Measurements from ENCODE around the gene GALNT6. TPM values are rescaled to one million over a fixed set of nuclear protein-coding genes. Genes with fewer than 3 reads are reported as not detected.
A peak's percentile ranks its signal among the peaks of the same experiment; 100 is the strongest.

Gene GALNT6
- total RNA-seq, 1 donor from 2014 or later: 24.0 TPM

DNA sequence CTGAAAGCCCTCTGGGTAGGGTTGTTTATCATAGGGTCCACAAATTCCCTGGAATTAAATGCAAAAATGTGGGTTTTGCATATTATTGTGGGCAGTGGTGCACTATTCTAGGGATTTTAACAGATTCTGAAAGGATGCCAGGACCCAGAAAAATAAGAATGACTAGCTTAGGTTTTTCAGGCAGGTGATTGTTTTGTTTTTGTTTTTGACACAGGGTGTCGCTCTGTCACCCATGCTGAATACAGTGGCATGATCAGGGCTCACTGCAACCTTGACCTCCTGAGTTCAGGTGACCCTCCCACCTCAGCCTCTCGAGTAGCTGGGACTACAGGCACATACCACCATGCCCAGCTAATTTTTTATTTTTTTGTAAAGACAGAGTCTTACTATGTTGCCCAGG, 19.2 kb downstream of the GALNT6 start:
- Histone ChIP-seq H3K4me3 (no peak overlapping the region), H3K27me3 (ENCODE audit: low read depth) (no peaks in the 10 kb centered on the region), H3K9me3 (no peaks in the 10 kb centered on the region), H3K4me1 (peaks cover 19% of the 10 kb centered on the region), H3K27ac (peak overlapping the region; percentile 9), H3K36me3 (peaks cover 5% of the 10 kb centered on the region)
- TF ChIP-seq, protein P1, sequence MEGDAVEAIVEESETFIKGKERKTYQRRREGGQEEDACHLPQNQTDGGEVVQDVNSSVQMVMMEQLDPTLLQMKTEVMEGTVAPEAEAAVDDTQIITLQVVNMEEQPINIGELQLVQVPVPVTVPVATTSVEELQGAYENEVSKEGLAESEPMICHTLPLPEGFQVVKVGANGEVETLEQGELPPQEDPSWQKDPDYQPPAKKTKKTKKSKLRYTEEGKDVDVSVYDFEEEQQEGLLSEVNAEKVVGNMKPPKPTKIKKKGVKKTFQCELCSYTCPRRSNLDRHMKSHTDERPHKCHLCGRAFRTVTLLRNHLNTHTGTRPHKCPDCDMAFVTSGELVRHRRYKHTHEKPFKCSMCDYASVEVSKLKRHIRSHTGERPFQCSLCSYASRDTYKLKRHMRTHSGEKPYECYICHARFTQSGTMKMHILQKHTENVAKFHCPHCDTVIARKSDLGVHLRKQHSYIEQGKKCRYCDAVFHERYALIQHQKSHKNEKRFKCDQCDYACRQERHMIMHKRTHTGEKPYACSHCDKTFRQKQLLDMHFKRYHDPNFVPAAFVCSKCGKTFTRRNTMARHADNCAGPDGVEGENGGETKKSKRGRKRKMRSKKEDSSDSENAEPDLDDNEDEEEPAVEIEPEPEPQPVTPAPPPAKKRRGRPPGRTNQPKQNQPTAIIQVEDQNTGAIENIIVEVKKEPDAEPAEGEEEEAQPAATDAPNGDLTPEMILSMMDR (IDR thresholded peaks at IDR 0.05): no peak
- DNase-seq (no peak), ATAC-seq (no peak)
- intact Hi-C loops (cut with DNase I): no loop called here

DNA sequence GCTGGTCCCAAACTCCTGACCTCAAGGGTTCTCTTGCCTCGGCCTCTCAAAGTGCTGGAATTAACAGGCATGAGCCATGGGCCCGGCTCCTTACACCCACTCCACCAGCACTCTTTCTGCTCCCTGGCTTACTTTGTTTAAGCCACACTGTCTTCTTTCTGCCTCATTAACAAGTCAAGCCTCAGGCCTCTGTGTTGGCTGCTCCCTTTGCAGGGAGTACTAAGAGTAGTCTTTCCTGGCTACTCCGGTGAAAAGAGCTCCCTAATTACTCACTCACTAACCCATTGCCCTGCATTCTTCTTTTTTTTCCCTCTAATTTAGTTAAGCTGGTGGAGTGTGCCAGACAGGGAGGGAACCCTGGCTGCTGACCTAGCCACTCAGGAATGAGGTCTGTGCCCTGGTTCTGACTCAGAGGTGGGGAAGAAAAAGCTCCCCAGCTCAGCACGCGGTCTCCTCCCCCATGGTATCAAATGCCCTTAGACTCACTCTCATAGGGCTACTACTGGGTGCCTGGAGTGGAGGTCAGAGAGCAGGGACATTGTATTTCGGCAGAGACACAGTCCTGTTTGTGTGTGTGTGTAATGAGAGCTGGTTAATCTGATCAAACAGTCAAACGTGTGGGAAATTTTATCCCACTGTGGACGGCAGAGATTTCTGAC, 19.8 kb downstream of the GALNT6 start:
- Histone ChIP-seq H3K36me3 (no peaks in the 10 kb centered on the region), H3K4me3 (no peak overlapping the region), H3K27me3 (ENCODE audit: low read depth) (no peaks in the 10 kb centered on the region), H3K4me1 (peaks cover 19% of the 10 kb centered on the region), H3K27ac (peak overlapping the region; percentile 9), H3K9me3 (no peaks in the 10 kb centered on the region)
- intact Hi-C loops (cut with DNase I): no loop called here
- TF ChIP-seq, protein P1 (IDR thresholded peaks at IDR 0.05): no peak
- ATAC-seq (peak; percentile 77 to 92), DNase-seq (no peak)

GRCh38 chr12:51370667-51371066, 20.5 kb downstream of the GALNT6 start:
- intact Hi-C loops (cut with DNase I): no loop called here
- no peaks in the 10 kb centered on the region for H3K9me3 ChIP-seq
- no peaks in the 10 kb centered on the region for H3K27me3 ChIP-seq (ENCODE audit: low read depth)
- no peak overlapping the region for H3K4me3 ChIP-seq
- ATAC-seq (no peak), DNase-seq (no peak)
- H3K4me1 ChIP-seq: peaks cover 19% of the 10 kb centered on the region
- no peaks in the 10 kb centered on the region for H3K36me3 ChIP-seq
- no peak overlapping the region for H3K27ac ChIP-seq
- TF ChIP-seq, protein P1 (IDR thresholded peaks at IDR 0.05): no peak

GRCh38 chr12:51369581-51369980, 21.6 kb downstream of the GALNT6 start:
- no peak for ATAC-seq
- DNase-seq: no peak
- no peaks in the 10 kb centered on the region for H3K36me3 ChIP-seq
- TF ChIP-seq, protein P1 (IDR thresholded peaks at IDR 0.05): no peak
- H3K4me3 ChIP-seq: no peak overlapping the region
- no peak overlapping the region for H3K27ac ChIP-seq
- H3K27me3 ChIP-seq (ENCODE audit: low read depth): no peaks in the 10 kb centered on the region
- no peaks in the 10 kb centered on the region for H3K9me3 ChIP-seq
- peaks cover 19% of the 10 kb centered on the region for H3K4me1 ChIP-seq
- intact Hi-C loops (cut with DNase I): no loop called here

DNA sequence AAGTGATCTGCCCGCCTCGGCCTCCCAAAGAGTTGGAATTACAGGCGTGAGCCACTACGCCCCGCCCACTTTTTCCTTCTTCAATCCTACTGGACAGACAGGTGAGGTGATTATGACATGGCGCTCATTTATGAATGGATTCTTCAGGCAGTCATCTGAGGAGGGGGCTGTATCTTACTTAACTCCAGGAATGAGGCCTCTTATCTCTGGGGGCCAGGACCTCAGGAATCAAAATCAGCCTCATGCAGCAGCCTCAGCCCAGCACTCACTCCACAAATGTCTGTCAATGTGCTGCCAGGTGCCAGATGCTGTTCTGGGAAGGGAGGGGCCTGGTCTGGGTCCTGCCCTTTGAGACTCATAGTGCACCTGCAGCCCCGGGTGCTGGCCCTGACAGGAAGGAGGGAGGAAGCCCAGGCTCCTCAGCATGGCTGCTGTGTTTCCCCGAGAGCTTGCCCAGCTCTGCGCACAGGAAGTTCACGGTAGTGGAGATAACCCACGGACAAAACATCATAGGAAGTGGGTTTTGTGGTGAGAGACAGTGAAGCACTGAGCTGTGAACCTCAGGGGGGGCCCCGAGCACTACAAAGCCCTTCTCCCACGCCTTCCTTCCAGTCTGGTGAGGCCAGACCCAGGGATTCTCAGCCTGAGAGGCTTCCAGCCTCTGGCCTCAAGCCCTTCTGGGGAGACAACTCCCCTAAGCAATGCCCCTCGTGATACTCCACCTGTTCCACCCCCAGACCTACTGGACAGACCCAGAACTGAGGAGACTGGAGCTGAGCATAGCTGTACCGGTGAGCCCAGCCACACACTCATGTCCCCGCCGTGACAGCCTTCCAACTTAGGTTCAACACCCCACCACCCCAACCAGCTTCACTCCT, 22.3 kb downstream of the GALNT6 start:
- peaks cover 19% of the 10 kb centered on the region for H3K4me1 ChIP-seq
- no peaks in the 10 kb centered on the region for H3K9me3 ChIP-seq
- peak; percentile 64 for DNase-seq
- no peak overlapping the region for H3K27ac ChIP-seq
- TF ChIP-seq, protein P1 (IDR thresholded peaks at IDR 0.05): no peak
- ATAC-seq: peak; percentile 76 to 87
- no peaks in the 10 kb centered on the region for H3K36me3 ChIP-seq
- intact Hi-C loops (cut with DNase I): no loop called here
- no peaks in the 10 kb centered on the region for H3K27me3 ChIP-seq (ENCODE audit: low read depth)
- H3K4me3 ChIP-seq: no peak overlapping the region
